Loucy (cell line): ENCODE results near the gene ANO2.

Experiments
- EZH2phosphoT487 ChIP-seq: fragments of 200-600 bp; IDR thresholded peaks from 2 replicates; pipeline ENCODE4 v1.6.1; 2018; ENCODE audit warnings: antibody characterized with exemption, mild to moderate bottlenecking, moderate library complexity, borderline replicate concordance
- TF ChIP-seq, protein P1 (sequence below): fragments of 200-600 bp; sonication (generic); conservative IDR thresholded peaks from 2 replicates; pipeline ENCODE4 v1.5.1; 2014; ENCODE audit warnings: mild to moderate bottlenecking, antibody characterized with exemption, low read length

- TF ChIP-seq, protein P1, sequence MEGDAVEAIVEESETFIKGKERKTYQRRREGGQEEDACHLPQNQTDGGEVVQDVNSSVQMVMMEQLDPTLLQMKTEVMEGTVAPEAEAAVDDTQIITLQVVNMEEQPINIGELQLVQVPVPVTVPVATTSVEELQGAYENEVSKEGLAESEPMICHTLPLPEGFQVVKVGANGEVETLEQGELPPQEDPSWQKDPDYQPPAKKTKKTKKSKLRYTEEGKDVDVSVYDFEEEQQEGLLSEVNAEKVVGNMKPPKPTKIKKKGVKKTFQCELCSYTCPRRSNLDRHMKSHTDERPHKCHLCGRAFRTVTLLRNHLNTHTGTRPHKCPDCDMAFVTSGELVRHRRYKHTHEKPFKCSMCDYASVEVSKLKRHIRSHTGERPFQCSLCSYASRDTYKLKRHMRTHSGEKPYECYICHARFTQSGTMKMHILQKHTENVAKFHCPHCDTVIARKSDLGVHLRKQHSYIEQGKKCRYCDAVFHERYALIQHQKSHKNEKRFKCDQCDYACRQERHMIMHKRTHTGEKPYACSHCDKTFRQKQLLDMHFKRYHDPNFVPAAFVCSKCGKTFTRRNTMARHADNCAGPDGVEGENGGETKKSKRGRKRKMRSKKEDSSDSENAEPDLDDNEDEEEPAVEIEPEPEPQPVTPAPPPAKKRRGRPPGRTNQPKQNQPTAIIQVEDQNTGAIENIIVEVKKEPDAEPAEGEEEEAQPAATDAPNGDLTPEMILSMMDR, result no peak
- no peak for TF ChIP-seq EZH2phosphoT487
Observed at GRCh38 chr12:5884866-5885265, 60.2 kb downstream of the ANO2 start.
